ENCODE results near the gene PSMB7.

GRCh38 chr9:124335320-124335707 is 79.9 kb downstream of the PSMB7 start:
- TF ChIP-seq CTCF (IDR thresholded peaks at IDR 0.05) (no peak), POLR2AphosphoS5 (IDR thresholded peaks at IDR 0.05) (no peak), POLR2A (IDR thresholded peaks at IDR 0.05) (no peak)
